ENCODE measurements around the gene PRKN. TPM values are rescaled to one million over a fixed set of nuclear protein-coding genes. Genes with fewer than 3 reads are reported as not detected.

PRKN gene
- total RNA-seq, 1 experiment from 2014 or later = 2.0 TPM

DNA sequence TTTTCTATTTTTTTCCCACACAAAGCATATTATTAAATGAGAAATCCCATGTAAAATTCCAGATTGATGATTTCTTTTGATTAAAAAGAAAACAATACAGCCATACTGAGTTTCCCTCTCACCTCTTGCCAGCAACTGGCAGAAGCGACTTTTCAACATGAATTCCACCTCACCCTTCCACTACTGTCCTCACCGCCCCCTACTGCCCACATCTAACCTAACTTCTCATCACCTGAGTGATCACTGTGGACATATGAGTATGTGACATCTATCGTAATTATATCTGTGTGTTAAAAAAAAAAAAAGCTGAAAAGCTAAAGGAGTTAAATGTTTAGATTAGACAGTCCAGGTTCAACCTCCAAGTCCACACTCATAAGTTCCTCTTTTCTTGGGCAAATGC lies 528.6 kb downstream of the PRKN start:
- Histone ChIP-seq H3K4me2 (ENCODE audit: insufficient read depth, insufficient read length, low read length) (no peak overlapping the region), H2BK15ac (ENCODE audit: low read depth, low read length) (no peak overlapping the region), H4K20me1 (ENCODE audit: control insufficient read depth, insufficient read depth, insufficient read length) (no peaks in the 10 kb centered on the region), H2AK5ac (ENCODE audit: insufficient read length, low read length) (no peak overlapping the region), H2BK20ac (ENCODE audit: low read depth, low read length, poor library complexity, severe bottlenecking) (no peak overlapping the region), H3K79me1 (ENCODE audit: insufficient read depth, low read depth, low read length, poor library complexity, severe bottlenecking) (no peaks in the 10 kb centered on the region), H4K5ac (ENCODE audit: insufficient read length, low read depth, low read length) (no peak overlapping the region), H3K9me3 (ENCODE audit: control insufficient read depth, low read depth, low read length) (no peaks in the 10 kb centered on the region), H3K79me2 (ENCODE audit: insufficient read depth, low read length) (no peaks in the 10 kb centered on the region), H3K27ac (ENCODE audit: insufficient read length, low read depth, low read length) (no peak overlapping the region), H2BK120ac (ENCODE audit: low read depth, low read length, poor library complexity, severe bottlenecking) (no peak overlapping the region), H2AFZ (ENCODE audit: low read length) (no peak overlapping the region), H4K91ac (ENCODE audit: insufficient read length, low read depth, low read length) (no peak overlapping the region), H4K8ac (replicated peaks; ENCODE audit: insufficient read length, low read depth, low read length) (no peak overlapping the region), H2BK12ac (ENCODE audit: insufficient read length, low read depth, low read length) (no peak overlapping the region), H3K18ac (ENCODE audit: insufficient read length, low read depth, low read length) (no peak overlapping the region), H3K4ac (ENCODE audit: low read depth, low read length) (no peak overlapping the region), H3K27me3 (ENCODE audit: insufficient read depth, low read length) (no peaks in the 10 kb centered on the region), H3K9ac (ENCODE audit: extremely low read depth, insufficient read length, low read length) (no peak overlapping the region), H3K56ac (ENCODE audit: insufficient read length, low read depth, low read length) (no peak overlapping the region), H3K14ac (ENCODE audit: insufficient read depth, low read length) (no peak overlapping the region), H2BK5ac (ENCODE audit: insufficient read length, low read length) (no peak overlapping the region), H3K23ac (ENCODE audit: insufficient read length, low read depth, low read length) (no peak overlapping the region), H3K4me1 (ENCODE audit: insufficient read depth, low read length) (peaks cover 2% of the 10 kb centered on the region; the same call in 1 of the 2 replicates), H3K23me2 (ENCODE audit: insufficient read length, low read depth, low read length, poor library complexity, severe bottlenecking) (no peaks in the 10 kb centered on the region), H3T11ph (ENCODE audit: low read length) (no peak overlapping the region)
- Mint-ChIP-seq H3K9me3 (no peaks in the 10 kb centered on the region), H3K27me3 (ENCODE audit: low read depth) (no peaks in the 10 kb centered on the region), H3K27ac (peak overlapping the region in 1 of 3 experiments; percentile 62; a peak in 1 of 7 replicates), H3K36me3 (ENCODE audit: insufficient read depth in 1 of 3, low read depth in 3 of 3) (no peaks in the 10 kb centered on the region), H3K4me1 (peaks cover 9 to 19% of the 10 kb centered on the region in 2 experiments), H3K4me3 (no peak overlapping the region)
- WGBS (ENCODE audit: extremely low coverage, insufficient read length, low lambda C conversion rate) = no CpG with 5 or more reads among the region's 3 CpGs
- TF ChIP-seq, protein P1, sequence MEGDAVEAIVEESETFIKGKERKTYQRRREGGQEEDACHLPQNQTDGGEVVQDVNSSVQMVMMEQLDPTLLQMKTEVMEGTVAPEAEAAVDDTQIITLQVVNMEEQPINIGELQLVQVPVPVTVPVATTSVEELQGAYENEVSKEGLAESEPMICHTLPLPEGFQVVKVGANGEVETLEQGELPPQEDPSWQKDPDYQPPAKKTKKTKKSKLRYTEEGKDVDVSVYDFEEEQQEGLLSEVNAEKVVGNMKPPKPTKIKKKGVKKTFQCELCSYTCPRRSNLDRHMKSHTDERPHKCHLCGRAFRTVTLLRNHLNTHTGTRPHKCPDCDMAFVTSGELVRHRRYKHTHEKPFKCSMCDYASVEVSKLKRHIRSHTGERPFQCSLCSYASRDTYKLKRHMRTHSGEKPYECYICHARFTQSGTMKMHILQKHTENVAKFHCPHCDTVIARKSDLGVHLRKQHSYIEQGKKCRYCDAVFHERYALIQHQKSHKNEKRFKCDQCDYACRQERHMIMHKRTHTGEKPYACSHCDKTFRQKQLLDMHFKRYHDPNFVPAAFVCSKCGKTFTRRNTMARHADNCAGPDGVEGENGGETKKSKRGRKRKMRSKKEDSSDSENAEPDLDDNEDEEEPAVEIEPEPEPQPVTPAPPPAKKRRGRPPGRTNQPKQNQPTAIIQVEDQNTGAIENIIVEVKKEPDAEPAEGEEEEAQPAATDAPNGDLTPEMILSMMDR (conservative IDR thresholded peaks at IDR 0.05) = peak; percentile 57
- DNase-seq = no peak
